ENCODE measurements around the gene MORF4L2.

The MORF4L2 gene

DNA sequence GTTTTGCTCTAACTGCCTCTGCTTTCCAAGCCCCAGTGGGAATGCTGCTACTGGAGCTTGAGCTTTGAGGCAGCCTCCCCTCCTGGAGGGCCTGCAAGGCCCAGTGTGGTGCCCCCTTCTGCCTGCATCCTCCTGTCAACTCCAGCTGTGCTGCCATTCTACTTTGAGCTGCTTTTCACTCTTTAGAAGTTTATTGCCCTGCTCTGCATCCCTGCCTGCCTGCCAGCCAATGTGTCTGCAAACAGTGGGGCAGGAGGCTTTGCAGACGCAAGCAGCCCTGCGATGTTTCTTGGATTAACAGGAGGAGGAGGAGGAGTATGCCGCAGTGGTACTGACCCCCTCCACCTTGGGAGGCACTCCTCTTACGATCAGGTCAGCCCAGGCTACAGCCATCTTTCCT, 40.6 kb upstream of the MORF4L2 start:
- Histone ChIP-seq H3K9ac (ENCODE audit: low read depth, low read length) (no peak overlapping the region), H4K20me1 (ENCODE audit: insufficient read depth, low read length) (no peaks in the 10 kb centered on the region), H3K4me2 (ENCODE audit: insufficient read depth, low read length) (no peak overlapping the region), H3K27ac (ENCODE audit: low read length) (no peak overlapping the region), H3K9me3 (ENCODE audit: insufficient read depth, low read length, severe bottlenecking) (no peaks in the 10 kb centered on the region), H3K4me1 (ENCODE audit: insufficient read depth, low read length) (no peaks in the 10 kb centered on the region), H3K27me3 (ENCODE audit: insufficient read depth, low read length, poor library complexity) (no peaks in the 10 kb centered on the region), H3K79me2 (ENCODE audit: insufficient read depth, low read length) (no peaks in the 10 kb centered on the region), H3K36me3 (ENCODE audit: insufficient read depth, low read length) (no peaks in the 10 kb centered on the region), H2AFZ (ENCODE audit: low read depth, low read length) (no peak overlapping the region), H3K4me3 (ENCODE audit: low read depth in 1 of 2, low read length in 2 of 2) (no peak overlapping the region)
- DNase-seq = no peak
- no peak for TF ChIP-seq EZH2 (IDR thresholded peaks at IDR 0.05; ENCODE audit: borderline replicate concordance, low read depth, low read length, severe bottlenecking)
- TF ChIP-seq, protein P1, sequence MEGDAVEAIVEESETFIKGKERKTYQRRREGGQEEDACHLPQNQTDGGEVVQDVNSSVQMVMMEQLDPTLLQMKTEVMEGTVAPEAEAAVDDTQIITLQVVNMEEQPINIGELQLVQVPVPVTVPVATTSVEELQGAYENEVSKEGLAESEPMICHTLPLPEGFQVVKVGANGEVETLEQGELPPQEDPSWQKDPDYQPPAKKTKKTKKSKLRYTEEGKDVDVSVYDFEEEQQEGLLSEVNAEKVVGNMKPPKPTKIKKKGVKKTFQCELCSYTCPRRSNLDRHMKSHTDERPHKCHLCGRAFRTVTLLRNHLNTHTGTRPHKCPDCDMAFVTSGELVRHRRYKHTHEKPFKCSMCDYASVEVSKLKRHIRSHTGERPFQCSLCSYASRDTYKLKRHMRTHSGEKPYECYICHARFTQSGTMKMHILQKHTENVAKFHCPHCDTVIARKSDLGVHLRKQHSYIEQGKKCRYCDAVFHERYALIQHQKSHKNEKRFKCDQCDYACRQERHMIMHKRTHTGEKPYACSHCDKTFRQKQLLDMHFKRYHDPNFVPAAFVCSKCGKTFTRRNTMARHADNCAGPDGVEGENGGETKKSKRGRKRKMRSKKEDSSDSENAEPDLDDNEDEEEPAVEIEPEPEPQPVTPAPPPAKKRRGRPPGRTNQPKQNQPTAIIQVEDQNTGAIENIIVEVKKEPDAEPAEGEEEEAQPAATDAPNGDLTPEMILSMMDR (IDR thresholded peaks at IDR 0.05; ENCODE audit: borderline replicate concordance, extremely low read depth, low read length, poor library complexity, severe bottlenecking) = no peak
- ATAC-seq (ENCODE audit: insufficient read depth, low read depth) = no peak

DNA sequence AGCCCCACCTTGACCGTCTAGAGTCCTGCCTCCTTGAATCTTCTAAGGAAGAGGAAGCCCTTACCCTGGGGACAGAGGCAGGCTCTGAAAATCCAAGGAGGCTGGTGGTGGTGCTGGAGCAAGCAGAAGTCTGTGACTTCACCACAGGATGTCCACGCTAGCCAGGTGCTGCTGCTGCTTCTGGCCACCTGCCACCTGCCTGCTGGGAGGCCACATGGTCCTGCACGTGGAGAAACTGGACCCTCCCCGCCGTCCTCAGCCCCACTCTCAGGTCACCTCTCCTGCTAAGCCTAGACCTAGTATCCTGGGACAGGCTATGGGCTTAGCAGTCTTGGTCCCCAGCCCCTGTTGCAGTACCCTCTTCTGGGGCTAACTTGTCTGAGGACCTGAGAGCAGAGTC, 40.0 kb upstream of the MORF4L2 start:
- Histone ChIP-seq H3K4me2 (ENCODE audit: insufficient read depth, low read length) (no peak overlapping the region), H3K79me2 (ENCODE audit: insufficient read depth, low read length) (no peaks in the 10 kb centered on the region), H4K20me1 (ENCODE audit: insufficient read depth, low read length) (no peaks in the 10 kb centered on the region), H3K9me3 (ENCODE audit: insufficient read depth, low read length, severe bottlenecking) (no peaks in the 10 kb centered on the region), H3K27ac (ENCODE audit: low read length) (no peak overlapping the region), H3K27me3 (ENCODE audit: insufficient read depth, low read length, poor library complexity) (no peaks in the 10 kb centered on the region), H3K4me3 (ENCODE audit: low read depth in 1 of 2, low read length in 2 of 2) (no peak overlapping the region), H3K36me3 (ENCODE audit: insufficient read depth, low read length) (no peaks in the 10 kb centered on the region), H3K4me1 (ENCODE audit: insufficient read depth, low read length) (no peaks in the 10 kb centered on the region), H2AFZ (ENCODE audit: low read depth, low read length) (no peak overlapping the region), H3K9ac (ENCODE audit: low read depth, low read length) (no peak overlapping the region)
- no peak for TF ChIP-seq EZH2 (IDR thresholded peaks at IDR 0.05; ENCODE audit: borderline replicate concordance, low read depth, low read length, severe bottlenecking)
- TF ChIP-seq, protein P1 (IDR thresholded peaks at IDR 0.05; ENCODE audit: borderline replicate concordance, extremely low read depth, low read length, poor library complexity, severe bottlenecking) = no peak
- no peak for ATAC-seq (ENCODE audit: insufficient read depth, low read depth)
- DNase-seq = no peak

DNA sequence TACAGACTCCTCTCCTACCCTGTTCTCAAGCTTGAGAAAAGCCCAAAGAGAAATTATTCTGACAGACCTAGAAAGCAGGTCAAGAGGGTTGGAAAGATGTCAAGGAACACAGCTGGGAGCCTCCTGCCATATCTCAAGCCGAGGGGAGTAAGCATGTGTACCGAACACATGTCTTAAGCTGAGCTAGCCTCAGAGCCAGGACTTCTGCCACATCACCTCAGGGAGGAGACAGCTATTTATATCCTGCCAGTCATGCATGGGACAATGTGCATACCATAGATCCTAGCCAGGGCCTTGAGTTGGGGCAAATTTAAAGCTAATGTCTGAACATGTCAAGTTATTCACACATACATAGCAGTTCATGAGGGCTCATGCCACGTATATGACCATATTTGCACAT, 36.0 kb upstream of the MORF4L2 start:
- no peak for TF ChIP-seq EZH2 (IDR thresholded peaks at IDR 0.05; ENCODE audit: borderline replicate concordance, low read depth, low read length, severe bottlenecking)
- TF ChIP-seq, protein P1 (IDR thresholded peaks at IDR 0.05; ENCODE audit: borderline replicate concordance, extremely low read depth, low read length, poor library complexity, severe bottlenecking) = no peak
- H3K9me3 ChIP-seq (ENCODE audit: insufficient read depth, low read length, severe bottlenecking) = no peaks in the 10 kb centered on the region
- H2AFZ ChIP-seq (ENCODE audit: low read depth, low read length) = no peak overlapping the region
- DNase-seq (no peak), ATAC-seq (ENCODE audit: insufficient read depth, low read depth) (no peak)
- H3K79me2 ChIP-seq (ENCODE audit: insufficient read depth, low read length) = no peaks in the 10 kb centered on the region
- H3K4me2 ChIP-seq (ENCODE audit: insufficient read depth, low read length) = no peak overlapping the region
- H3K4me3 ChIP-seq (ENCODE audit: low read depth in 1 of 2, low read length in 2 of 2) = no peak overlapping the region
- no peaks in the 10 kb centered on the region for H3K4me1 ChIP-seq (ENCODE audit: insufficient read depth, low read length)
- no peaks in the 10 kb centered on the region for H3K36me3 ChIP-seq (ENCODE audit: insufficient read depth, low read length)
- H3K27ac ChIP-seq (ENCODE audit: low read length) = no peak overlapping the region
- no peak overlapping the region for H3K9ac ChIP-seq (ENCODE audit: low read depth, low read length)
- H4K20me1 ChIP-seq (ENCODE audit: insufficient read depth, low read length) = no peaks in the 10 kb centered on the region
- no peaks in the 10 kb centered on the region for H3K27me3 ChIP-seq (ENCODE audit: insufficient read depth, low read length, poor library complexity)

DNA sequence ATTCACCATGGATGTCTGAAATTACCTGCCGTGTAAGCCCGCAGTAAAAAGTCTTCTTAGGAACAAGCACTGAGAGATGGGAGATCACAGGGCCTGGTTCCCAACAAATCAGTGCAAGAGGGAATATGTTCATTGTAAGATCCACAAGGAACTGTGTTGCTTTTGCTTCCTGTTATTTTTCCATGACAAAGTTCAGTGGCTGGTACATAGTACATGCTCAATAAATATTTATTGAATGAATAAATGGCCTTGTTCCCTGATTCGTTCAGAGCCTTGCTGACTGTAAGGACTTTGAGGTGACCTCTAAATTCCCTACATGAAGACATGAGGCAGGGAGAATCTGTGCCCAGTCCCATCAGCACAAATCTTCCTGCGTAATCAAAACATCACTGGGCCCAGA, 31.6 kb upstream of the MORF4L2 start:
- Histone ChIP-seq H3K9ac (ENCODE audit: low read depth, low read length) (no peak overlapping the region), H3K27me3 (ENCODE audit: insufficient read depth, low read length, poor library complexity) (no peaks in the 10 kb centered on the region), H3K9me3 (ENCODE audit: insufficient read depth, low read length, severe bottlenecking) (no peaks in the 10 kb centered on the region), H3K27ac (ENCODE audit: low read length) (no peak overlapping the region), H3K4me2 (ENCODE audit: insufficient read depth, low read length) (no peak overlapping the region), H3K4me3 (ENCODE audit: low read depth in 1 of 2, low read length in 2 of 2) (no peak overlapping the region), H2AFZ (ENCODE audit: low read depth, low read length) (no peak overlapping the region), H3K36me3 (ENCODE audit: insufficient read depth, low read length) (no peaks in the 10 kb centered on the region), H4K20me1 (ENCODE audit: insufficient read depth, low read length) (no peaks in the 10 kb centered on the region), H3K79me2 (ENCODE audit: insufficient read depth, low read length) (no peaks in the 10 kb centered on the region), H3K4me1 (ENCODE audit: insufficient read depth, low read length) (no peaks in the 10 kb centered on the region)
- TF ChIP-seq EZH2 (IDR thresholded peaks at IDR 0.05; ENCODE audit: borderline replicate concordance, low read depth, low read length, severe bottlenecking) = no peak
- TF ChIP-seq, protein P1 (IDR thresholded peaks at IDR 0.05; ENCODE audit: borderline replicate concordance, extremely low read depth, low read length, poor library complexity, severe bottlenecking) = no peak
- no peak for DNase-seq
- ATAC-seq (ENCODE audit: insufficient read depth, low read depth) = no peak

Measured in DND-41 (cell line).